ENCODE results near the gene PTK6. TPM values are rescaled to one million over a fixed set of nuclear protein-coding genes. Genes with fewer than 3 reads are reported as not detected.

PTK6 gene
- total RNA-seq, 1 donor from 2014 or later: 0.12 TPM

- DNase-seq (ENCODE audit: extremely low spot score, unreplicated experiment): no peak
- no peak for TF ChIP-seq CTCF (conservative IDR thresholded peaks at IDR 0.05)
- peaks cover 4% of the 10 kb centered on the region for H3K4me1 Mint-ChIP-seq (ENCODE audit: unreplicated experiment)
- H3K4me3 Mint-ChIP-seq: no peak overlapping the region
- H3K9me3 Mint-ChIP-seq: no peaks in the 10 kb centered on the region
- no peaks in the 10 kb centered on the region for H3K36me3 Mint-ChIP-seq
- H3K27me3 Mint-ChIP-seq: peaks cover 3% of the 10 kb centered on the region
- H3K27ac Mint-ChIP-seq: no peak overlapping the region
Observed at GRCh38 chr20:63549019-63549418, 11.8 kb upstream of the PTK6 start.

GRCh38 chr20:63548542-63548941 lies 11.4 kb upstream of the PTK6 start:
- Mint-ChIP-seq H3K27ac (no peak overlapping the region), H3K9me3 (no peaks in the 10 kb centered on the region), H3K4me1 (ENCODE audit: unreplicated experiment) (peaks cover 4% of the 10 kb centered on the region), H3K4me3 (no peak overlapping the region), H3K27me3 (peaks cover 3% of the 10 kb centered on the region), H3K36me3 (no peaks in the 10 kb centered on the region)
- TF ChIP-seq CTCF (conservative IDR thresholded peaks at IDR 0.05): no peak
- no peak for DNase-seq (ENCODE audit: extremely low spot score, unreplicated experiment)

- Mint-ChIP-seq H3K9me3 (no peaks in the 10 kb centered on the region), H3K4me1 (ENCODE audit: unreplicated experiment) (peaks cover 4% of the 10 kb centered on the region), H3K36me3 (no peaks in the 10 kb centered on the region), H3K27ac (no peak within 1 kb of the TSS), H3K27me3 (peaks cover 3% of the 10 kb centered on the region), H3K4me3 (no peak within 1 kb of the TSS)
- DNase-seq (ENCODE audit: extremely low spot score, unreplicated experiment): no peak
- no peak for TF ChIP-seq CTCF (conservative IDR thresholded peaks at IDR 0.05)
Observed at GRCh38 chr20:63547725-63548480, 10.7 kb upstream of the PTK6 start, which contains the start of gene SRMS. Gene SRMS, minus strand, starts transcription at chr20:63547749. Its CDS starts 286 bp downstream, at chr20:63547463.

GRCh38 chr20:63546956-63547724 lies 10.0 kb upstream of the PTK6 start:
- DNase-seq (ENCODE audit: extremely low spot score, unreplicated experiment): no peak
- no peak overlapping the region for H3K4me3 Mint-ChIP-seq
- no peaks in the 10 kb centered on the region for H3K36me3 Mint-ChIP-seq
- H3K27ac Mint-ChIP-seq: no peak overlapping the region
- no peak for TF ChIP-seq CTCF (conservative IDR thresholded peaks at IDR 0.05)
- no peaks in the 10 kb centered on the region for H3K9me3 Mint-ChIP-seq
- peaks cover 3% of the 10 kb centered on the region for H3K27me3 Mint-ChIP-seq
- peaks cover 4% of the 10 kb centered on the region for H3K4me1 Mint-ChIP-seq (ENCODE audit: unreplicated experiment)

GRCh38 chr20:63546256-63546955 lies 9.2 kb upstream of the PTK6 start:
- DNase-seq (ENCODE audit: extremely low spot score, unreplicated experiment): no peak
- no peaks in the 10 kb centered on the region for H3K9me3 Mint-ChIP-seq
- no peaks in the 10 kb centered on the region for H3K36me3 Mint-ChIP-seq
- TF ChIP-seq CTCF (conservative IDR thresholded peaks at IDR 0.05): no peak
- peaks cover 4% of the 10 kb centered on the region for H3K4me1 Mint-ChIP-seq (ENCODE audit: unreplicated experiment)
- H3K4me3 Mint-ChIP-seq: no peak overlapping the region
- H3K27me3 Mint-ChIP-seq: peaks cover 3% of the 10 kb centered on the region
- H3K27ac Mint-ChIP-seq: no peak overlapping the region
